ENCODE measurements around the gene DNAJB5.
A peak's percentile ranks its signal among the peaks of the same experiment; 100 is the strongest.
"Not testable (repeated sequence)": the region's sequence is repeated elsewhere in the genome, so short reads cannot be mapped to it uniquely, and the experiment has no call there.

DNAJB5 gene

GRCh38 chr9:34989003-34989945 lies at the start of gene DNAJB5:
DNAJB5 (plus strand) TSS chr9:34989745; CDS start chr9:34990631, 886 bp downstream.
- peak; percentile 95 to 98 for DNase-seq

GRCh38 chr9:34939989-34940388 lies 49.6 kb upstream of the DNAJB5 start:
- DNase-seq, result not testable (repeated sequence)

GRCh38 chr9:34948451-34948850 lies 41.1 kb upstream of the DNAJB5 start:
- DNase-seq, result no peak

GRCh38 chr9:34954225-34954624 lies 35.3 kb upstream of the DNAJB5 start:
- DNase-seq, result no peak

GRCh38 chr9:34956066-34956465 lies 33.5 kb upstream of the DNAJB5 start:
- DNase-seq, result not testable (repeated sequence)

GRCh38 chr9:34956648-34957047 lies 32.9 kb upstream of the DNAJB5 start:
- no peak for DNase-seq

GRCh38 chr9:34957492-34958410 lies 31.8 kb upstream of the DNAJB5 start, which contains the start of gene PHF24:
PHF24 (plus strand) TSS chr9:34958285; CDS start chr9:34971299, 13,014 bp downstream.
- peak in 1 of 2 experiments; percentile 5 for DNase-seq

- DNase-seq, result no peak
Observed at GRCh38 chr9:34958411-34958982, 31.0 kb upstream of the DNAJB5 start.

GRCh38 chr9:34959461-34959860 lies 30.1 kb upstream of the DNAJB5 start:
- DNase-seq, result no peak

GRCh38 chr9:34961574-34962490 lies 27.7 kb upstream of the DNAJB5 start:
- peak; percentile 16 to 19 for DNase-seq

- DNase-seq, result no peak
Observed at GRCh38 chr9:34962546-34962945, 27.0 kb upstream of the DNAJB5 start.

- no peak for DNase-seq
Observed at GRCh38 chr9:34963552-34963951, 26.0 kb upstream of the DNAJB5 start.

GRCh38 chr9:34964458-34964857 lies 25.1 kb upstream of the DNAJB5 start:
- no peak for DNase-seq

- DNase-seq, result no peak
Observed at GRCh38 chr9:34971146-34971811, 18.3 kb upstream of the DNAJB5 start.

GRCh38 chr9:34974664-34975063 lies 14.9 kb upstream of the DNAJB5 start:
- DNase-seq, result no peak

- no peak for DNase-seq
Observed at GRCh38 chr9:34976441-34976840, 13.1 kb upstream of the DNAJB5 start.

- DNase-seq, result no peak
Observed at GRCh38 chr9:34976992-34977391, 12.6 kb upstream of the DNAJB5 start.

GRCh38 chr9:34980181-34980761 lies 9.3 kb upstream of the DNAJB5 start:
- DNase-seq, result no peak

- no peak for DNase-seq
Observed at GRCh38 chr9:34982361-34982760, 7.2 kb upstream of the DNAJB5 start.

- DNase-seq, result no peak
Observed at GRCh38 chr9:34983209-34983608, 6.3 kb upstream of the DNAJB5 start.

- DNase-seq, result peak in 1 of 2 experiments; percentile 20
Observed at GRCh38 chr9:34984049-34984448, 5.5 kb upstream of the DNAJB5 start.
